H1 (cell line): ENCODE measurements around the gene CTXN2. TPM values are rescaled to one million over a fixed set of nuclear protein-coding genes. Genes with fewer than 3 reads are reported as not detected.

ENCODE experiments used
- ASH2L ChIP-seq: fragments of 200-600, 300-600 bp; sonication (generic); IDR thresholded peaks from one replicate; pipeline ENCODE4 v1.7.1; 2017; ENCODE audit warnings: low read length
- CBX8 ChIP-seq: fragments of 300-800, 300-1000 bp; sonication (generic); IDR thresholded peaks from 2 replicates; pipeline ENCODE4 v1.7.1; 2016; ENCODE audit warnings: low read depth, low read length, borderline replicate concordance
- CEBPB ChIP-seq: IDR thresholded peaks from 2 replicates; pipeline ENCODE4 v1.6.1; 2012; ENCODE audit warnings: low read depth, low read length
- CHD2 ChIP-seq: IDR thresholded peaks from 2 replicates; pipeline ENCODE4 v1.6.1; 2012; ENCODE audit warnings: low read length, improper control_type of control experiment
- CTBP2 ChIP-seq: IDR thresholded peaks from 2 replicates; pipeline ENCODE4 v1.7.0; 2011; ENCODE audit warnings: borderline replicate concordance, mild to moderate bottlenecking, moderate library complexity, mixed read lengths, low read length; ENCODE audit not compliant: insufficient read depth, insufficient read length
- CTCF ChIP-seq, 3 experiments: IDR thresholded peaks; 1 replicate in 2 of 3; 2 replicates in 1 of 3; pipeline versions ENCODE4 v1.5.1 to v1.6.1; 2011; ENCODE audit warnings: low read length in 3 of 3, mild to moderate bottlenecking in 3 of 3, inconsistent platforms in 2 of 3, low read depth in 1 of 3, moderate library complexity in 1 of 3; ENCODE audit not compliant: insufficient read depth in 1 of 3; ENCODE audit errors: control extremely low read depth in 1 of 3
- E2F6 ChIP-seq: IDR thresholded peaks from 2 replicates; pipeline ENCODE4 v1.6.1; 2012; ENCODE audit warnings: inconsistent platforms
- EGR1 ChIP-seq: IDR thresholded peaks from 2 replicates; pipeline ENCODE4 v1.6.1; 2011; ENCODE audit warnings: low read depth, low read length, borderline replicate concordance
- EP300 ChIP-seq, 2 experiments: IDR thresholded peaks; 1 replicate in 1 of 2; 2 replicates in 1 of 2; pipeline ENCODE4 v1.6.1; 2011 to 2012; ENCODE audit warnings: low read depth in 2 of 2, low read length in 2 of 2, mild to moderate bottlenecking in 2 of 2, borderline replicate concordance in 1 of 2, inconsistent platforms in 1 of 2, moderate library complexity in 1 of 2
- EZH2 ChIP-seq: fragments of 200-600 bp; sonication (generic); IDR thresholded peaks from 2 replicates; pipeline ENCODE4 v1.7.1; 2012; ENCODE audit warnings: low read depth, mild to moderate bottlenecking, moderate library complexity, low read length, inconsistent platforms; ENCODE audit not compliant: severe bottlenecking
- FOSL1 ChIP-seq: IDR thresholded peaks from 2 replicates; pipeline ENCODE4 v1.6.1; 2011; ENCODE audit warnings: mild to moderate bottlenecking, low read depth, low read length, moderate library complexity; ENCODE audit not compliant: insufficient read depth
- HDAC6 ChIP-seq: IDR thresholded peaks from one replicate; pipeline ENCODE4 v1.7.1; 2012; ENCODE audit warnings: low read depth, mild to moderate bottlenecking, inconsistent platforms, low read length, moderate library complexity
- MAFK ChIP-seq: IDR thresholded peaks from 2 replicates; pipeline ENCODE4 v1.6.1; 2012; ENCODE audit warnings: low read depth, mild to moderate bottlenecking, improper control_type of control experiment, low read length
- SAP30 ChIP-seq: fragments of 300-600 bp; sonication (generic); IDR thresholded peaks from 2 replicates; pipeline ENCODE4 v1.7.1; 2012; ENCODE audit warnings: low read length, moderate library complexity, mild to moderate bottlenecking, inconsistent platforms; ENCODE audit not compliant: insufficient read depth, insufficient replicate concordance
- SIRT6 ChIP-seq: IDR thresholded peaks from one replicate; pipeline ENCODE4 v1.7.1; 2012; ENCODE audit warnings: low read length, inconsistent platforms
- SP2 ChIP-seq: IDR thresholded peaks from 2 replicates; pipeline ENCODE4 v1.6.1; 2012; ENCODE audit warnings: mild to moderate bottlenecking, low read length, inconsistent platforms
- TEAD4 ChIP-seq: IDR thresholded peaks from 2 replicates; pipeline ENCODE4 v1.6.1; 2012; ENCODE audit warnings: low read depth, low read length, inconsistent platforms, mixed read lengths
- YY1 ChIP-seq: IDR thresholded peaks from 2 replicates; pipeline ENCODE4 v1.6.1; 2011; ENCODE audit warnings: low read depth, mild to moderate bottlenecking, low read length
- polyA plus RNA-seq, 7 experiments: library from polyadenylated mRNA; depleted of rRNA in 3 of 7; stranded (reverse) in 5 of 7; unstranded in 2 of 7; fragments of >200 nt in 5 of 7; fragments of 200-250 nt in 2 of 7; gene quantifications; 1 replicate in 5 of 7; 2 replicates in 1 of 7; 4 replicates in 1 of 7; pipeline versions ENCODE4 v1.2.1 to v1.2.3, GENCODE V29; 2011 to 2013; ENCODE audit warnings: missing spikeins in 2 of 7, mixed read lengths in 2 of 7
- total RNA-seq: library from RNA; stranded (reverse); fragmentation: NEBNext Ultra II Directional; extraction: Animal tissue kit (Norgen Biotek cat#: 25700); gene quantifications from 2 replicates; pipeline ENCODE4 v1.2.1, GENCODE V29; 2021

Gene CTXN2
- total and polyA plus RNA-seq, 2 of the 8 experiments (the other 6 are each of a cell fraction or from before 2014, with no cell fraction given), result 0.08 TPM; not detected in 1

- TF ChIP-seq SIRT6 (no peak), CBX8 (no peak), SP2 (no peak), CHD2 (no peak), CEBPB (no peak), YY1 (peak; percentile 47; the same call in 1 of the 2 replicates), CTCF (IDR thresholded peaks at IDR 0.05; ENCODE audit: control extremely low read depth in 1 of 3, insufficient read depth in 1 of 3, low read depth in 1 of 3, low read length in 3 of 3) (peak in 2 of 3 experiments; percentile 62 to 70; a peak in 3 of 4 replicates), EZH2 (no peak), E2F6 (no peak), ASH2L (no peak), TEAD4 (0 out of 2 replicates have a peak, but pooled peaks have one; percentile 36), CTBP2 (no peak), MAFK (no peak), SAP30 (no peak), FOSL1 (0 out of 2 replicates have a peak, but pooled peaks have one; percentile 42), HDAC6 (no peak), EGR1 (no peak), EP300 (IDR thresholded peaks at IDR 0.05; ENCODE audit: borderline replicate concordance in 1 of 2, low read depth in 2 of 2, low read length in 2 of 2) (no peak)
Measured at GRCh38 chr15:48250640-48251076, 59.2 kb downstream of the CTXN2 start (continued).
